HepG2 (cell line): ENCODE data around the gene SUN5. TPM values are rescaled to one million over a fixed set of nuclear protein-coding genes. Genes with fewer than 3 reads are reported as not detected.
"Not testable (repeated sequence)": the region's sequence is repeated elsewhere in the genome, so short reads cannot be mapped to it uniquely, and the experiment has no call there.

Source experiments
- ATAC-seq: fragments of 200-7000 bp; cut with Tn5 transposase; 3 replicates; pipeline ENCODE4 v1.9.1; 2020; ENCODE audit warnings: mild to moderate bottlenecking, moderate library complexity
- BruUV-seq: library from RNA; stranded (reverse); fragments of 400-500 nt; replicated peaks from 2 replicates; lab custom pipeline; 2021; lab: Mats Ljungman, UMichigan
- CTCF ChIA-PET: fragments of 300-600 bp; formaldehyde crosslinking; extraction: SDS; loops from one replicate; lab custom pipeline; 2021; ENCODE audit warnings: low total read pairs, inconsistent platforms, low intra/inter-chr PET ratio; lab: Yijun Ruan, JAX
- POLR2A ChIA-PET: fragments of 350-600 bp; sonication (Branson Sonifier 250); formaldehyde crosslinking; loops from one replicate; lab custom pipeline; 2020; ENCODE audit warnings: antibody characterized with exemption, inconsistent platforms; lab: Yijun Ruan, JAX
- DNase-seq: peaks from one replicate; pipeline ENCODE4 v3.0.0-alpha.2; 2015; ENCODE audit warnings: low spot score
- FAIRE-seq: peaks from 3 replicates; lab custom pipeline; 2011; peaks lifted over from hg19 to GRCh38; lab: Jason Lieb, UNC
- H2AFZ ChIP-seq: one replicate; pipeline ENCODE4 v1.6.1; 2011; ENCODE audit warnings: low read length, inconsistent platforms
- H3K27ac ChIP-seq: fragments of 300-600 bp; 3 replicates; pipeline ENCODE4 v1.8.0; 2011; ENCODE audit warnings: mixed run types, mild to moderate bottlenecking, mixed read lengths, low read length, inconsistent platforms; ENCODE audit not compliant: insufficient read depth; ENCODE audit errors: extremely low read length
- H3K27me3 ChIP-seq, 2 experiments: fragments of 200-600 bp in 1 of 2; 2 replicates in 1 of 2; 3 replicates in 1 of 2; pipeline versions ENCODE4 v1.6.0 to v1.8.0; 2011; ENCODE audit warnings: low read length in 2 of 2, mild to moderate bottlenecking in 2 of 2, moderate library complexity in 2 of 2, inconsistent platforms in 1 of 2; ENCODE audit not compliant: insufficient read depth in 2 of 2, control insufficient read depth in 1 of 2
- H3K36me3 ChIP-seq, 2 experiments: fragments of 200-600 bp in 1 of 2; replicated peaks in 1 of 2; 2 replicates in 1 of 2; 3 replicates in 1 of 2; pipeline versions ENCODE4 v1.5.1 to v1.8.0; 2011; ENCODE audit warnings: low read length in 2 of 2, inconsistent platforms in 1 of 2; ENCODE audit not compliant: insufficient read depth in 2 of 2, control insufficient read depth in 1 of 2
- H3K4me1 ChIP-seq: 2 replicates; pipeline ENCODE4 v1.5.1; 2012; ENCODE audit warnings: low read length, inconsistent platforms; ENCODE audit not compliant: insufficient read depth
- H3K4me2 ChIP-seq: 2 replicates; pipeline ENCODE4 v1.6.0; 2011; ENCODE audit warnings: low read depth, low read length, inconsistent platforms
- H3K4me3 ChIP-seq, 3 experiments: fragments of 200-600 bp in 1 of 3; sonication (generic), shearing (Covaris generic) in 1 of 3; replicated peaks in 1 of 3; 2 replicates each; pipeline ENCODE4 v1.5.1; 2011 to 2016; ENCODE audit warnings: low read length in 3 of 3, inconsistent platforms in 2 of 3, low read depth in 2 of 3, mild to moderate bottlenecking in 2 of 3, control low read depth in 1 of 3, mixed read lengths in 1 of 3; ENCODE audit not compliant: insufficient read depth in 1 of 3
- H3K79me2 ChIP-seq: one replicate; pipeline ENCODE4 v1.6.1; 2011; ENCODE audit warnings: low read length, inconsistent platforms; ENCODE audit not compliant: insufficient read depth
- H3K9ac ChIP-seq: 2 replicates; pipeline ENCODE4 v1.6.0; 2011; ENCODE audit warnings: mild to moderate bottlenecking, low read depth, low read length, inconsistent platforms; ENCODE audit not compliant: insufficient read depth
- H3K9me3 ChIP-seq: 2 replicates; pipeline ENCODE4 v1.5.1; 2012; ENCODE audit warnings: mild to moderate bottlenecking, low read length
- H4K20me1 ChIP-seq: 2 replicates; pipeline ENCODE4 v1.6.0; 2011; ENCODE audit warnings: inconsistent platforms, mild to moderate bottlenecking, low read length, moderate library complexity; ENCODE audit not compliant: insufficient read depth
- AHR ChIP-seq: IDR thresholded peaks from 2 replicates; pipeline ENCODE4 v1.6.1; 2018; ENCODE audit warnings: missing genetic modification reagents, missing compliant biosample characterization
- ERF ChIP-seq: IDR thresholded peaks from 2 replicates; pipeline ENCODE4 v1.6.1; 2018; ENCODE audit warnings: missing biosample characterization, missing genetic modification reagents
- HNF4A ChIP-seq: sonication (generic); formaldehyde crosslinking; IDR thresholded peaks from 2 replicates; pipeline ENCODE4 v1.4.0; 2020; ENCODE audit warnings: missing genetic modification reagents
- HNF4G ChIP-seq, 2 experiments: sonication (generic) in 1 of 2; formaldehyde crosslinking in 1 of 2; IDR thresholded peaks; 2 replicates each; pipeline versions ENCODE4 v1.4.0 to v1.6.1; 2011 to 2020; ENCODE audit warnings: borderline replicate concordance in 2 of 2, low read depth in 2 of 2, mild to moderate bottlenecking in 2 of 2, low read length in 1 of 2, missing genetic modification reagents in 1 of 2, moderate library complexity in 1 of 2
- ZNF512 ChIP-seq: sonication (generic); formaldehyde crosslinking; IDR thresholded peaks from 2 replicates; pipeline ENCODE4 v1.4.0; 2020; ENCODE audit warnings: mild to moderate bottlenecking, missing genetic modification reagents
- WGBS: methylation state at CpG from one replicate; pipeline ENCODE4 v1.1.6; 2017; ENCODE audit warnings: low lambda C conversion rate; 5-methylcytosine and 5-hydroxymethylcytosine counted together
- in situ Hi-C: cut with HindIII; loops from 2 replicates; pipeline ENCODE4 v1.10.0; 2017; ENCODE audit warnings: low pct_unique_long_range_greater_than_20kb; ENCODE audit not compliant: extremely low pct_ligation_motif_present
- intact Hi-C: fragments of 100-400 bp; cut with micrococcal nuclease; formaldehyde crosslinking; loops from one replicate; pipeline ENCODE4 v1.10.0; 2022; ENCODE audit not compliant: unreplicated experiment
- polyA plus RNA-seq, 8 experiments: library from polyadenylated mRNA; depleted of rRNA in 3 of 8; stranded (reverse) in 7 of 8; unstranded in 1 of 8; fragments of >200 nt; fragmentation: Illumina TruSeq in 4 of 8; extraction: Trizol in 4 of 8; gene quantifications; 2 replicates each; pipeline versions ENCODE4 v1.2.1 to v1.2.3, GENCODE V29; 2011 to 2016; ENCODE audit warnings: low read depth in 4 of 8, missing spikeins in 1 of 8, mixed read lengths in 1 of 8; ENCODE audit not compliant: insufficient read depth in 1 of 8
- total RNA-seq, 5 experiments: library from RNA; depleted of rRNA; stranded (reverse); fragments of >200 nt; fragmentation: Illumina TruSeq; extraction: Trizol; gene quantifications; 2 replicates each; pipeline ENCODE4 v1.2.3, GENCODE V29; 2016; ENCODE audit warnings: low read depth in 1 of 5

The SUN5 gene
- total and polyA plus RNA-seq, 2 of the 13 experiments (the other 11 are each of a cell fraction or from before 2014, with no cell fraction given) = not detected

GRCh38 chr20:32963176-32963575, 41.1 kb downstream of the SUN5 start:
- FAIRE-seq (no peak), DNase-seq (no peak), ATAC-seq (no peak)
- H3K79me2 ChIP-seq = no peaks in the 10 kb centered on the region
- peaks cover 7% of the 10 kb centered on the region; the same call in 1 of the 2 replicates for H3K4me1 ChIP-seq
- H3K4me2 ChIP-seq = no peak overlapping the region
- in situ Hi-C loops (no loop called here), intact Hi-C loops (no loop called here)
- H3K4me3 ChIP-seq = no peak overlapping the region
- H3K9me3 ChIP-seq = no peaks in the 10 kb centered on the region
- BruUV-seq = no TSS peak
- 23% methylated on average over 5 of the region's 5 CpGs for WGBS
- H3K27ac ChIP-seq = no peak overlapping the region
- no peak for TF ChIP-seq AHR (CRISPR knock-in tag)
- TF ChIP-seq ERF (CRISPR knock-in tag) = no peak
- peak; percentile 13; the same call in 1 of the 2 replicates for TF ChIP-seq ZNF512 (CRISPR knock-in tag)
- peaks cover 16 to 86% of the 10 kb centered on the region in 2 experiments for H3K27me3 ChIP-seq
- no peak overlapping the region for H3K9ac ChIP-seq
- CTCF ChIA-PET = no interaction called here
- H3K36me3 ChIP-seq = no peaks in the 10 kb centered on the region
- POLR2A ChIA-PET = no interaction called here
- H2AFZ ChIP-seq = no peak overlapping the region
- no peaks in the 10 kb centered on the region for H4K20me1 ChIP-seq

GRCh38 chr20:32962646-32963045, 41.6 kb downstream of the SUN5 start:
- H3K27ac ChIP-seq; H2AFZ ChIP-seq; CTCF ChIA-PET; DNase-seq; H3K79me2 ChIP-seq; BruUV-seq; intact Hi-C loops; H3K4me1 ChIP-seq; H3K36me3 ChIP-seq; ATAC-seq; in situ Hi-C loops; H3K4me2 ChIP-seq; H3K9ac ChIP-seq; FAIRE-seq; H3K9me3 ChIP-seq; POLR2A ChIA-PET; H4K20me1 ChIP-seq; H3K4me3 ChIP-seq; TF ChIP-seq HNF4G (CRISPR knock-in tag; IDR thresholded peaks at IDR 0.05; ENCODE audit: borderline replicate concordance, low read depth): not testable (repeated sequence)
- whole genome bisulfite sequencing = 39% methylated on average over 11 of the region's 11 CpGs
- TF ChIP-seq HNF4A (CRISPR knock-in tag) (0 out of 2 replicates have a peak, but pooled peaks have one; percentile 22), HNF4G (IDR thresholded peaks at IDR 0.05; ENCODE audit: borderline replicate concordance, low read depth, low read length) (peak; percentile 34; the same call in 1 of the 2 replicates)
- H3K27me3 ChIP-seq = peaks cover 16 to 80% of the 10 kb centered on the region in 2 experiments
